ENCODE data around the gene SLC1A2.

Gene SLC1A2

GRCh38 chr11:35343033-35343598 is 76.2 kb downstream of the SLC1A2 start:
- Histone ChIP-seq H3K9ac (no peak overlapping the region), H3K4me1 (no peaks in the 10 kb centered on the region), H3K4me3 (no peak overlapping the region), H3K27me3 (no peaks in the 10 kb centered on the region), H3K9me3 (no peaks in the 10 kb centered on the region), H4K20me1 (no peaks in the 10 kb centered on the region), H3K27ac (no peak overlapping the region), H3K4me2 (no peak overlapping the region), H3K36me3 (no peaks in the 10 kb centered on the region)
- TF ChIP-seq Cebpa-rat (IDR thresholded peaks at IDR 0.05): no peak

- H3K4me1 ChIP-seq: no peaks in the 10 kb centered on the region
- no peak for TF ChIP-seq Cebpa-rat (IDR thresholded peaks at IDR 0.05)
- H3K27me3 ChIP-seq: no peaks in the 10 kb centered on the region
- H3K4me2 ChIP-seq: no peak overlapping the region
- no peaks in the 10 kb centered on the region for H3K36me3 ChIP-seq
- no peak overlapping the region for H3K27ac ChIP-seq
- no peaks in the 10 kb centered on the region for H3K9me3 ChIP-seq
- no peaks in the 10 kb centered on the region for H4K20me1 ChIP-seq
- no peak overlapping the region for H3K9ac ChIP-seq
- H3K4me3 ChIP-seq: no peak overlapping the region
These were observed 78.6 kb downstream of the SLC1A2 start for GRCh38 chr11:35340715-35341114.

- no peaks in the 10 kb centered on the region for H3K9me3 ChIP-seq
- H4K20me1 ChIP-seq: no peaks in the 10 kb centered on the region
- H3K36me3 ChIP-seq: no peaks in the 10 kb centered on the region
- no peaks in the 10 kb centered on the region for H3K4me1 ChIP-seq
- no peak overlapping the region for H3K27ac ChIP-seq
- no peak overlapping the region for H3K4me2 ChIP-seq
- H3K27me3 ChIP-seq: no peaks in the 10 kb centered on the region
- no peak for TF ChIP-seq Cebpa-rat (IDR thresholded peaks at IDR 0.05)
- no peak overlapping the region for H3K9ac ChIP-seq
- H3K4me3 ChIP-seq: no peak overlapping the region
These were observed 79.3 kb downstream of the SLC1A2 start for GRCh38 chr11:35340071-35340470.

GRCh38 chr11:35338921-35339320 is 80.4 kb downstream of the SLC1A2 start:
- H3K4me1 ChIP-seq: no peaks in the 10 kb centered on the region
- H3K4me2 ChIP-seq: no peak overlapping the region
- no peak for TF ChIP-seq Cebpa-rat (IDR thresholded peaks at IDR 0.05)
- no peaks in the 10 kb centered on the region for H3K36me3 ChIP-seq
- no peak overlapping the region for H3K9ac ChIP-seq
- H4K20me1 ChIP-seq: no peaks in the 10 kb centered on the region
- H3K27ac ChIP-seq: no peak overlapping the region
- no peaks in the 10 kb centered on the region for H3K27me3 ChIP-seq
- H3K4me3 ChIP-seq: no peak overlapping the region
- H3K9me3 ChIP-seq: no peaks in the 10 kb centered on the region

GRCh38 chr11:35337914-35338305 is 81.4 kb downstream of the SLC1A2 start:
- H3K9me3 ChIP-seq: no peaks in the 10 kb centered on the region
- H4K20me1 ChIP-seq: no peaks in the 10 kb centered on the region
- no peak overlapping the region for H3K9ac ChIP-seq
- H3K36me3 ChIP-seq: no peaks in the 10 kb centered on the region
- H3K27me3 ChIP-seq: no peaks in the 10 kb centered on the region
- no peaks in the 10 kb centered on the region for H3K4me1 ChIP-seq
- no peak overlapping the region for H3K27ac ChIP-seq
- no peak overlapping the region for H3K4me2 ChIP-seq
- H3K4me3 ChIP-seq: no peak overlapping the region
- no peak for TF ChIP-seq Cebpa-rat (IDR thresholded peaks at IDR 0.05)

- H3K4me2 ChIP-seq: no peak overlapping the region
These were observed 82.0 kb downstream of the SLC1A2 start for GRCh38 chr11:35337136-35337913.

GRCh38 chr11:35336726-35337125 is 82.6 kb downstream of the SLC1A2 start:
- no peaks in the 10 kb centered on the region for H3K4me1 ChIP-seq
- no peaks in the 10 kb centered on the region for H3K9me3 ChIP-seq
- no peaks in the 10 kb centered on the region for H4K20me1 ChIP-seq
- no peak overlapping the region for H3K27ac ChIP-seq
- H3K4me2 ChIP-seq: no peak overlapping the region
- H3K36me3 ChIP-seq: no peaks in the 10 kb centered on the region
- no peak for TF ChIP-seq Cebpa-rat (IDR thresholded peaks at IDR 0.05)
- no peak overlapping the region for H3K9ac ChIP-seq
- no peaks in the 10 kb centered on the region for H3K27me3 ChIP-seq
- H3K4me3 ChIP-seq: no peak overlapping the region

More at GRCh38 chr11:35337136-35337913, 82.0 kb downstream of the SLC1A2 start:
- no peaks in the 10 kb centered on the region for H3K9me3 ChIP-seq
- no peak for TF ChIP-seq Cebpa-rat (IDR thresholded peaks at IDR 0.05)
- H3K9ac ChIP-seq: no peak overlapping the region
- H3K27me3 ChIP-seq: no peaks in the 10 kb centered on the region
- H3K4me1 ChIP-seq: no peaks in the 10 kb centered on the region
- no peak overlapping the region for H3K27ac ChIP-seq
- H3K4me3 ChIP-seq: no peak overlapping the region
- no peaks in the 10 kb centered on the region for H3K36me3 ChIP-seq
- no peaks in the 10 kb centered on the region for H4K20me1 ChIP-seq

GRCh38 chr11:35335226-35335625 is 84.1 kb downstream of the SLC1A2 start:
- H3K27me3 ChIP-seq: no peaks in the 10 kb centered on the region
- no peaks in the 10 kb centered on the region for H4K20me1 ChIP-seq
- no peaks in the 10 kb centered on the region for H3K9me3 ChIP-seq
- H3K9ac ChIP-seq: no peak overlapping the region
- H3K4me1 ChIP-seq: peaks cover 8% of the 10 kb centered on the region
- no peak overlapping the region for H3K27ac ChIP-seq
- H3K36me3 ChIP-seq: no peaks in the 10 kb centered on the region
- H3K4me2 ChIP-seq: no peak overlapping the region
- TF ChIP-seq Cebpa-rat (IDR thresholded peaks at IDR 0.05): no peak
- H3K4me3 ChIP-seq: no peak overlapping the region

GRCh38 chr11:35334385-35335090 is 84.8 kb downstream of the SLC1A2 start:
- no peak overlapping the region for H3K27ac ChIP-seq
- TF ChIP-seq Cebpa-rat (IDR thresholded peaks at IDR 0.05): no peak
- no peaks in the 10 kb centered on the region for H3K36me3 ChIP-seq
- H4K20me1 ChIP-seq: no peaks in the 10 kb centered on the region
- H3K9ac ChIP-seq: no peak overlapping the region
- no peaks in the 10 kb centered on the region for H3K9me3 ChIP-seq
- H3K4me1 ChIP-seq: peaks cover 8% of the 10 kb centered on the region
- H3K27me3 ChIP-seq: no peaks in the 10 kb centered on the region
- H3K4me3 ChIP-seq: no peak overlapping the region
- 0 out of 2 replicates have a peak overlapping the region, but pooled peaks have one; percentile 4 for H3K4me2 ChIP-seq

- no peak for TF ChIP-seq Cebpa-rat (IDR thresholded peaks at IDR 0.05)
- no peaks in the 10 kb centered on the region for H4K20me1 ChIP-seq
- no peak overlapping the region for H3K4me3 ChIP-seq
- H3K27me3 ChIP-seq: no peaks in the 10 kb centered on the region
- no peaks in the 10 kb centered on the region for H3K36me3 ChIP-seq
- H3K27ac ChIP-seq: no peak overlapping the region
- H3K4me1 ChIP-seq: peaks cover 8% of the 10 kb centered on the region
- no peak overlapping the region for H3K4me2 ChIP-seq
- no peak overlapping the region for H3K9ac ChIP-seq
- H3K9me3 ChIP-seq: no peaks in the 10 kb centered on the region
These were observed 86.8 kb downstream of the SLC1A2 start for GRCh38 chr11:35332524-35332923.

Data from BLaER1 (cell line).